Progenitor cell of endocrine pancreas (in vitro differentiated cells): ENCODE measurements around the gene MREG. TPM values are rescaled to one million over a fixed set of nuclear protein-coding genes. Genes with fewer than 3 reads are reported as not detected.

Source experiments
- DNase-seq: peaks from one replicate; pipeline ENCODE4 v3.0.0; 2021; ENCODE audit warnings: low spot score; ENCODE audit not compliant: unreplicated experiment
- H3K27ac Mint-ChIP-seq: 2 replicates; pipeline ENCODE4 v1.8.0; 2021; ENCODE audit warnings: mild to moderate bottlenecking, moderate library complexity, mixed read lengths
- H3K27me3 Mint-ChIP-seq: 2 replicates; pipeline ENCODE4 v1.8.0; 2021; ENCODE audit warnings: mixed read lengths
- H3K36me3 Mint-ChIP-seq: 2 replicates; pipeline ENCODE4 v1.8.0; 2022; ENCODE audit warnings: mixed read lengths; ENCODE audit not compliant: insufficient read depth
- H3K4me1 Mint-ChIP-seq: 2 replicates; pipeline ENCODE4 v1.8.0; 2021; ENCODE audit warnings: low read depth, mixed read lengths
- H3K4me3 Mint-ChIP-seq: 2 replicates; pipeline ENCODE4 v1.8.0; 2021; ENCODE audit warnings: low read depth, mild to moderate bottlenecking, moderate library complexity, mixed read lengths
- H3K9me3 Mint-ChIP-seq: 2 replicates; pipeline ENCODE4 v1.8.0; 2021; ENCODE audit warnings: low read depth, mixed read lengths
- CTCF ChIP-seq: fragments of 200-600 bp; sonication (generic); IDR thresholded peaks from one replicate; pipeline ENCODE4 v1.5.0; 2021; ENCODE audit warnings: antibody characterized with exemption, mild to moderate bottlenecking; ENCODE audit not compliant: unreplicated experiment
- total RNA-seq: library from RNA; stranded (reverse); gene quantifications from 2 replicates; pipeline ENCODE4 v1.2.1, GENCODE V29; 2021

The MREG gene
- total RNA-seq, 1 donor from 2014 or later = 26.8 TPM

DNA sequence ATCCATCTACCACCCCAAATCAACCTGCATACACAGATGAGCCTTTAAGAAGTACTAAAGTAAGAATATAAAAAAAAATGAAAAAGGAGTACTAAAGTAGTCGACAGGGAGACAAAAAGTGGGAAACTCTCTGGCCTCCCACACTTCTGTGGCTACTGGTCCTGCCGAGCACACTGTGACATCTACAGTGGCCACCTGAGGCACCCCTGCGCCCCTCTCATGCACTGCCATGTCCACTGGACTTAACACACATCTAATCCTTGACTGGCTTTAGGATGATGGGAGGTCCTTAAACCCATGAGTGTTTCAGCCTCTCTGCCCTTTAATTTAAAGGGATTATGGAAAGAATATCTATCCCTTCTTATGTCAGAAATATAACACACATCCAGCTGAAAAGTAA, 71.2 kb downstream of the MREG start:
- no peaks in the 10 kb centered on the region for H3K9me3 Mint-ChIP-seq
- no peak overlapping the region for H3K4me3 Mint-ChIP-seq
- TF ChIP-seq CTCF = no peak
- H3K4me1 Mint-ChIP-seq = no peaks in the 10 kb centered on the region
- DNase-seq = no peak
- no peaks in the 10 kb centered on the region for H3K27me3 Mint-ChIP-seq
- H3K27ac Mint-ChIP-seq = no peak overlapping the region
- peaks cover 37% of the 10 kb centered on the region for H3K36me3 Mint-ChIP-seq

- Mint-ChIP-seq H3K27me3 (no peaks in the 10 kb centered on the region), H3K36me3 (peaks cover 34% of the 10 kb centered on the region), H3K27ac (no peak overlapping the region), H3K4me3 (no peak overlapping the region), H3K9me3 (no peaks in the 10 kb centered on the region), H3K4me1 (no peaks in the 10 kb centered on the region)
- no peak for DNase-seq
- TF ChIP-seq CTCF = no peak
These were observed 71.6 kb downstream of the MREG start for GRCh38 chr2:215941726-215942125.

DNA sequence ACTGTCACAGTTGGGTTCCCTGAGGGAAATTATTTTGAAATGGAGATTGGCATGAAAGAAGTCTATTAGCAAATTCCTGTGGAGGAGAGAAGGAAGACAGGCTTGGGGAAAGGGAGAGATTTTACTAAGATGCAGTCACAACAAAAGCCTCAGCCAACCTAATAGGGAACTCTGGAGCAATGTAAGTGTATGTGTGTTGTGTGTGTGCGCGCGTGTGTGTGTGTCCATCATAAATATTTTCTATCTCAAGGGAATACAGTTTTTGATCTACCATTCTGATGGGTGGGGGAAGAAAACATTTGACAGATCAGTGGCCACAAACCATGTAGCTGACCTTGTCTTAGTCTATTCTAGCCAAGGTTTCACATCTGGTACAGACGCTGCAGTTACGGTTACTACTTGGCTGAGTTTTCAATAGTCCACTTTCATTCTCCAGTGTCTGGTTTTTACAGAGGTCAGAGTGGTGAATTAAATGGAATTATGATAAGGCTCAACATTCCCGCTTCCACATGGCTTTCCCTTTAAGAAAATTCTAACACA, 72.6 kb downstream of the MREG start:
- DNase-seq = no peak
- Mint-ChIP-seq H3K4me1 (no peaks in the 10 kb centered on the region), H3K9me3 (no peaks in the 10 kb centered on the region), H3K27me3 (no peaks in the 10 kb centered on the region), H3K36me3 (peaks cover 30% of the 10 kb centered on the region), H3K4me3 (no peak overlapping the region), H3K27ac (no peak overlapping the region)
- no peak for TF ChIP-seq CTCF

DNA sequence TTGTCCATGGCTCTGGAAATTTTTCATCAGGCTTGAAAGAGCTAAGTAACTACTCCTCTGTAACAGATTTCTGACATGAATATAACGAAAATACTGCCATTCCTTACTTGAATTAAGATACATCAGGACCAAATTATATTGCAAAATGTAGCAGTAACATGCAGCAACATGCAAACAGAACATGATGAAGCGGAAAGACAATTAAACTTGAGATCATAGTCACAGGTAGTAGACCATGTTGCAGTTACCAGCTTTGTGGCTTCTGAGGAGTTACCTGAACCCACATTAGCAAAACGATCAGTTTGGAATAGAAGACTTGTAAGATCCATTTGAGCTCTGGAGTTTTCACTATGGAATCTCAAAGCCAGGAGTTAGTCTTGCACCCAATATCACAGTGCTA, 76.2 kb downstream of the MREG start:
- H3K27me3 Mint-ChIP-seq = no peaks in the 10 kb centered on the region
- no peaks in the 10 kb centered on the region for H3K4me1 Mint-ChIP-seq
- H3K9me3 Mint-ChIP-seq = no peaks in the 10 kb centered on the region
- H3K27ac Mint-ChIP-seq = no peak overlapping the region
- H3K4me3 Mint-ChIP-seq = no peak overlapping the region
- peaks cover 7% of the 10 kb centered on the region for H3K36me3 Mint-ChIP-seq
- DNase-seq = no peak
- TF ChIP-seq CTCF = no peak

DNA sequence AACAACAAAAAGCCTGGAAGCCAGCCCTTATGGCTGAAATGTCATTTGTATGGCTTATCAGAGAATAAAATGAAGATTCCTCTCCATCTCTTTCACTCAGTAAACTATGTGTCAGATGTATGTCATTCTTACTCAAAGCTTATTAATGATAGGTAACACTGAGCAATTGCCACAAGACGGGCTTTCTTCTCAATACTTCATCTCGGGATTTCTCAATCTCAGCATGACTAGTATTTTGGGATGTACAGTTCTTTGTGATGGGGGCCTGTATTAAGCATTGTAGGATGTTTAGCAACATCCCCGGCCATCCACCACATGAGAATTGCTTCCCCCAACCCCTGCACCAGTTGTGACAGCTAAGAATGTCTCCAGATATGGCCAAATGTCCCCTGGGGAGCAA, 80.2 kb downstream of the MREG start:
- H3K27me3 Mint-ChIP-seq = no peaks in the 10 kb centered on the region
- peaks cover 3% of the 10 kb centered on the region for H3K36me3 Mint-ChIP-seq
- no peak for TF ChIP-seq CTCF
- no peak overlapping the region for H3K27ac Mint-ChIP-seq
- no peak for DNase-seq
- no peak overlapping the region for H3K4me3 Mint-ChIP-seq
- H3K9me3 Mint-ChIP-seq = peaks cover 12% of the 10 kb centered on the region
- peaks cover 21% of the 10 kb centered on the region for H3K4me1 Mint-ChIP-seq
